Measurements from ENCODE around the gene SLC35D3.
"Not testable (repeated sequence)": the region's sequence is repeated elsewhere in the genome, so short reads cannot be mapped to it uniquely, and the experiment has no call there.

SLC35D3 gene

DNA sequence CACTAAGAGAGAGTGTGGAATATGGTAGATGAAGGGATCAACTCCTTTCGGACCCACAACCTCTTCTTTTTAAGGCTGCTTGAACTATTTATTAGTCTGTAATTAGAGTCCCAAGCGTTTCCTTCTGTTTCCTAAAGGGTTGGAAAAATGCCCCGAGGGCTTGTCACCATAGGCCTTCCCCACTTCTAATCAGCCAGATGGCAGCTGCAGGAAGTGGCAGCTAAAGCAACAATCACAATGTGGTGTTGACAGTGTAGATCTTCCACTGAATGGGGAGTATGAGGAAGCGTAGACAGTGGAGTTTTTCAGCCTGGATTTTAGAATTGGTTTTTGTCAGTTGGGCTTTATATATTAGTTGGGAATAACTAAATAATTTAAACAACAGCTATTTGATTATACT lies 40.6 kb downstream of the SLC35D3 start:
- H3K4me3 ChIP-seq (ENCODE audit: low read depth, low read length), result no peak overlapping the region

DNA sequence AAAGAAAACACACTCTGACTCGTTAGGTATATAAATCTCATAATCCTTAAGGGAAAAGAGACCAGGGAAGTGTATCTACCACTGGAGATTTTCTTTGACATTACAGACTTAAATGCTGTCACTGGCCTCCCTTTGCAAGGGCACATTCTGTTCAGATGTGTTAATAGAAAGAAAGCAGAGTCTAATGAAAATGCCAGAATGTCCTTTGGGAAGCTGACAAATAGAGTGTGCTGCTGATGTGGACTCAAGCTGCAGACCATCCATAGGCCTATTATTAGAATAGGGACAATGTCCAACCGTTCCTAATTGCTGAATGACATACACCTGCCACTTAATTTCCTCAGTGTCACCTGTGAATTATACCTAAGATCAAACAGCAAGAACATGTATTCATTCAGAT lies 41.2 kb downstream of the SLC35D3 start:
- H3K4me3 ChIP-seq (ENCODE audit: low read depth, low read length), result no peak overlapping the region

DNA sequence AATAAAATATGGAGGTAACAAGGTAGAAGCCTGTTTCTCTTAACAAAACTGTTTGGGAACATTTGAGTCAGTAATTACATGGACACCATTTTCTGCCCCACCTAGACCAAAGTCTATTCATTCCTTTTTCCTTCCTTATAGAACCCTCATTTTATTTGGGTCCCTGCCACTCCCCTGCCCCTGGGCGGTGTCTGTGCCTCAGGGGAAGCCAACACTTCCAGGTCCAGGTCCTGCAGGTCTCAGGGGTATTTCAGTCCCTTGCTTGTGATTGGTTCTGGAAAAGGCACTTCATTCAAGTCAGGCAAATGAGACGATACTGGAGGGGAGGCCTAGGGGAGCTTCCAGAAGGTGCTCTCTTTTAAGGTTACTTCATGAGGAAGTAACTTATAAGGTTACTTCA lies 42.3 kb downstream of the SLC35D3 start:
- no peak overlapping the region for H3K4me3 ChIP-seq (ENCODE audit: low read depth, low read length)

DNA sequence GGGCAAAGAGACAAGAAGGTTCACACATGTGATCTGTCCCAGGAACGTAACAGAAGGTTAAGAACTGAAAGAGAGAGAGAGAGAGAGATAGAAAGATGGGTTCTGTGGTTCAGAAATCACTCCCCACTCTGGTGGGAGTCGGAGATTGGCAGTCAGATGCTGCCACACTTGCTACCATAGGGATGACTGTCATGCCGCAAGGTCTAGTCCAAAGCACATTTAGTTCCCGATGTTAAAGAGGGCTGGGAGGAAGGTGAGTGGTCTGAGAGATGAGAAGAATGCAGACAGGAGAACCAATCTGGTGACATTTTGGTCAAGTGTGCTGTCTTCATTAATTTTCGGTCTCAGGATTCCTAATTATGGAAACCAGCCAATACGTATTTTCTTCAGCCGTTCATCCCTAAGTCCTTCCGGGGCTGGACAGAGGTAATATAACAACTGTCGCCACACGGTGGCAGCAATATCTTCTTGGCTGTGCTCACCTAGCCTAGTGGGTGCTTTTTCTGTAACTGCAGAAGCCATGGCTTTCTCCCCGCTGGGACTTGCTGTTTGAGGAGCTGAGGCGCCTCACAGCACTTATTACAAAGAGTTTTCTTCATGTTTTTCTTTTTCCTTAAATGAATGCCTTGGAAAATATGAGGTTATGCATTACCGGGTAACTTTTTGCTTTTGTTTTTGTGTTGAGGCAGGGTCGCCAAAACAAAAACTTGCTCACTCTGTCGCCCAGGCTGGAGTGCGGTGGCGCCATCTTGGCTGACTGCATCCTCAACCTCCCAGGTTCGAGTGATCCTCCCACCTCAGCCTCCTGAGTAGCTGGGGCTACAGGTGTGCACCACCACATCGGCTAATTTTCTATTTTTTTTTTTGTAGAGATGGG lies 46.0 kb downstream of the SLC35D3 start:
- no peak overlapping the region for H3K4me3 ChIP-seq (ENCODE audit: low read depth, low read length)

DNA sequence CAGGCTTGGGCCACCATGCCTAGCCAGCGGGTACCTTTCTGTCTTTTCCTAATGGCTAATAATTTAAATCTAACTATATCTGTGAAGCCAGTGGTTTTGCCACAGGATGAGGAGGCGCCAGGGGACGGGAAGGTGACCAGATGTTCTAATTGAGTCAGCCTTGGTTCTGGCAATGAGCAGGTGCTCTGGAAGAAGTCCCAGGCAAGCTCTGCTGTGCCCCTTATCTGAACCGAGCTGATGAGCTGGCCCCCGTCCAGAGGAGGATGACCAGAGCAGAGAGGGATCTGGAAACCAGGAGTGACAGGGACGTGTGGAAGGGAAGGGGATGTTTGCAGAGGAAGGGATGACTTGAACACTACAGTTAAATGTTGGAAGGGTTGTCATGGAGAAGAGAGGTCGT lies 46.7 kb downstream of the SLC35D3 start:
- no peak overlapping the region for H3K4me3 ChIP-seq (ENCODE audit: low read depth, low read length)

DNA sequence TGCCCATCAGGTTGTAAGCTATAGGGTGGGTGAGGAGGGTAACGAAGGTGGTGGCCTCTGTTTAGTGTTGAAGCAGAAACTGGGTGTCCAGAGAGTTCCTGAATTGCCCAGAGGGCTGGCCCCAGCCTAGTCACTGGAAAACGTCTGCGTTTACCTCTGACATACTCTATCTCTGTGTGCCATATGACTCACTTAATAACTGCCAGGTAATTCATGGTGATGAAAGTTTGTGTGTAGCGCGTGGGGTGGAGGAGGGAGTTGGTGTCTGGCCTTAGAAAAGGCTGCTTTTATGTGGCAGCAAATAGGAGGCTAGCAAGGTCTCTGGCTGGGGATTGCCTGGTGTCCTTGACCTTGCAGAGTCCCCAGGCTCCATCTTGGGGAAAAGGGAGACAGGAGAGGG lies 47.3 kb downstream of the SLC35D3 start:
- H3K4me3 ChIP-seq (ENCODE audit: low read depth, low read length), result no peak overlapping the region

DNA sequence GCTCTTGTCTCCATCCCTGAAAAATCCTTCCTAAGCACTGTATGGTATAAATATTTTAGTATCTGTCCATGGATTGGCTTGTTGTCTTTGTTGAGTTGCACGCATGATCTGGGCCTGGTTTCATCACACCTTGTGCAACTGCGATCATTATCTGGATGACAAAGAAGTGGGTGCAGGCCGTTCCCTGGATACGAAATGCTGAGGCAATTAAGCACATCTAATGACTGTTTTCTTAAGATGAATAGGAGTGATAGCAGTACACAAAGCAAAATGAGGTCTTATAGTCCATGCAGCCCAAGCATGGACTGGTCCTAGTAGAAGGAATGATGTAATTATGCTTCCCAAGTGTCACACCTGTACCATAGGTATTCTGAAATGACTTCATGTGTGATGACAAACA lies 47.8 kb downstream of the SLC35D3 start:
- no peak overlapping the region for H3K4me3 ChIP-seq (ENCODE audit: low read depth, low read length)

DNA sequence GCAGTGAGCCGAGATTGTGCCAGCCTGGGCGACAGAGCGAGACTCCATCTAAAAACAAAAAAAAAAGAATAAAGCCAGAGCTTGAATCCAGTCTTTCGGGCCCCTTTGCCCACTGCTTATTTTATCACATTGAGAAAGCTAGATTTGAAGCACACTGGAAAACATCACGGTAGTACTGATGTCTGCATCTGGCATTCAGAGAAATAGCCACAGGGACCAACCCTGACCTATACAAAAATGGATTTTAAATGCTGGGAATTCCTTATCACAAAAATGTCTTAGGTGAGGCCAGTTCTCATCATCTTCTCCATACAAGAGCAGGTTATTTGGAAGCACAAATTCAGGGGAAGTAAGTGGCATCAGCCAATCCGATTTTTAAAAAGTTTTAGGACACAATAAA lies 49.5 kb downstream of the SLC35D3 start:
- no peak overlapping the region for H3K4me3 ChIP-seq (ENCODE audit: low read depth, low read length)

DNA sequence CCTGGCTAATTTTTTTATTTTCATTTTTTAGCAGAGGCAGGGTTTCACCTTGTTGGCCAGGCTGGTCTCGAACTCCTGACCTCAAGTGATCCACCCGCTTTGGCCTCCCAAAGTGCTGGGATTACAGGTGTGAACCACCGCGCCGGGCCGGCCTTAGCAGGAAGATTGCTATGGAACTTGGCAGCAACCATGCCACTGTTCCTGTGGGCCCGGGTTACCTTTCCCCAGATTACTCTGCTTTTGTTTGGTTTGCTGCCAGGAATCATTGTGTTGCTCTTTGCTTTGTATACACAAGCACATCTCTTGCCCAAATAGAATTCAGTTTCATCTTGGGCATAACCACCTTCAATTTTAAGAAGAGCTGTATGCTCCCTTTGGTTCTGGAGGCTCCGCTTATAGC lies 51.7 kb downstream of the SLC35D3 start:
- not testable (repeated sequence) for H3K4me3 ChIP-seq (ENCODE audit: low read depth, low read length)

All from iPS-11a (cell line).